ENCODE data around the gene POLD4. TPM values are rescaled to one million over a fixed set of nuclear protein-coding genes. Genes with fewer than 3 reads are reported as not detected.

Gene POLD4
- total RNA-seq, 4 donors from 2014 or later = 29.2 to 127 (median 113) TPM

GRCh38 chr11:67381244-67381972 is 28.1 kb upstream of the POLD4 start:
- TF ChIP-seq CTCF (IDR thresholded peaks at IDR 0.05; ENCODE audit: low read depth) = no peak

GRCh38 chr11:67379061-67380058 is 26.0 kb upstream of the POLD4 start:
- TF ChIP-seq CTCF (IDR thresholded peaks at IDR 0.05; ENCODE audit: low read depth) = no peak

- no peak for TF ChIP-seq CTCF (IDR thresholded peaks at IDR 0.05; ENCODE audit: low read depth)
Measured at GRCh38 chr11:67378544-67378943, 25.2 kb upstream of the POLD4 start.

- no peak for TF ChIP-seq CTCF (IDR thresholded peaks at IDR 0.05; ENCODE audit: low read depth)
Measured at GRCh38 chr11:67376873-67377808, 23.8 kb upstream of the POLD4 start.

- no peak for TF ChIP-seq CTCF (IDR thresholded peaks at IDR 0.05; ENCODE audit: low read depth)
Measured at GRCh38 chr11:67376063-67376820, 22.9 kb upstream of the POLD4 start.

GRCh38 chr11:67375320-67376055 is 22.1 kb upstream of the POLD4 start:
- TF ChIP-seq CTCF (IDR thresholded peaks at IDR 0.05; ENCODE audit: low read depth) = no peak

Data from subcutaneous adipose tissue (tissue), 4 donors.